GM18858 (cell line): ENCODE data around the gene ZNF282.
"Not testable (repeated sequence)": the region's sequence is repeated elsewhere in the genome, so short reads cannot be mapped to it uniquely, and the experiment has no call there.

Source experiments
- ATAC-seq: cut with Tn5 transposase; IDR thresholded peaks from one replicate; pipeline ENCODE4 v1.9.1; 2021; ENCODE audit not compliant: unreplicated experiment

Gene ZNF282

GRCh38 chr7:149223176-149223575 is 27.8 kb downstream of the ZNF282 start:
- ATAC-seq: no peak

DNA sequence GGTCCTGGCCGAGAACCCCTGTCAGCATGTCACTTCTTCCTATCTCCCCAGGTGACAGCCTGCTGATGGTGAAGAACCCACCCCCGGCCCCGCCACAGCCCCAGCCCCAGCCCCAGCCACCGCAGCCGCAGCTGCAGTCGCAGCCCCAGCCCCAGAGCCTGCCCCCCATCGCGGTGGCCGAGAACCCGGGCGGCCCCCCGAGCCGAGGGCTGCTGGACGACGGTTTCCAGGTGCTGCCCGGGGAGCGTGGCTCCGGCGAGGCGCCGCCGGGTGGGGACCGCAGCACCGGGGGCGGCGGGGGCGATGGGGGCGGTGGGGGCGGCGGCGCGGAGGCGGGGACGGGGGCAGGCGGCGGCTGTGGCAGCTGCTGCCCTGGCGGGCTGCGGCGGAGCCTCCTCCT is 28.4 kb downstream of the ZNF282 start:
- ATAC-seq: no peak

GRCh38 chr7:149224352-149224751 is 29.0 kb downstream of the ZNF282 start:
- no peak for ATAC-seq

DNA sequence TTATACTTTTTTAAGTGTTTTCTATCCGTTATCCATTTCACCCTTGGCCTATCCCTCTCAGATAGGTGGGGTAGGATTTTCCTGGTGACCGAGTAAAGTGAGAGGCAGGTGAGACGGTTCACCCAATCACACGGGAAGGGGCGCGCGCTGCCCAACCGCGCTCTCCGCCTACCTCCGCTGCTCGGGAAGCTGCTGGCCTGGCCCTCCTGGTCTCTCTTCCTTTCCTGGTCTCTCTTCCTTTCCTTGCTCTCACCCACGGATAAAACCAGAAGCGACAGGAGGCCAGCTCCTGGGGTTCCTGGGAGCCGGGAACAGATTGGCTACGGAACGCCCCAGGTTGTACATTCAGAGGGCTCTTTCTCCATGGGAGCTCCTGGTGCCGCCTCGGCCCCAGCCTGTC is 29.8 kb downstream of the ZNF282 start:
- ATAC-seq: no peak

DNA sequence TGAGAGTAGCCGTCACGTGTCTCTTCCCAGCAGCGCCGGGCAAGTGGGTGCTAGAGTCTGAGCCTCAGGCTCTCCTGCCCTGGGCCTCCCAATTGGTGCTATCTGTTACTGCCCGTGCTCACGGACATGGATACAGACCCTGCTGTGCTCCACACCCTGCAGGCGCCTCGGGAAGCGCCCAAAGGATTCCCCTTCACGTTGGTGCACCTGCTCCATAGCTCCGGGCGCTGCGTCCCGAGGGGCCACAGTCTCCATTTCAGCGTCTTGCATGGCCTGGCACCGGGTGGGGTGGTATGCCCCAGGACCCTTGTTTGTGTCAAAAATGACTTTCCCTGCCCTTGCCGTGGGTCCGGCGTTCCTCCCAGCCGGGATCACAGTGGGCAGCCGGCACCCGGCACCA is 30.3 kb downstream of the ZNF282 start:
- ATAC-seq: no peak

- ATAC-seq: not testable (repeated sequence)
Observed at GRCh38 chr7:149226366-149226765, 31.0 kb downstream of the ZNF282 start.

- no peak for ATAC-seq
Observed at GRCh38 chr7:149226840-149227494, 31.6 kb downstream of the ZNF282 start.

DNA sequence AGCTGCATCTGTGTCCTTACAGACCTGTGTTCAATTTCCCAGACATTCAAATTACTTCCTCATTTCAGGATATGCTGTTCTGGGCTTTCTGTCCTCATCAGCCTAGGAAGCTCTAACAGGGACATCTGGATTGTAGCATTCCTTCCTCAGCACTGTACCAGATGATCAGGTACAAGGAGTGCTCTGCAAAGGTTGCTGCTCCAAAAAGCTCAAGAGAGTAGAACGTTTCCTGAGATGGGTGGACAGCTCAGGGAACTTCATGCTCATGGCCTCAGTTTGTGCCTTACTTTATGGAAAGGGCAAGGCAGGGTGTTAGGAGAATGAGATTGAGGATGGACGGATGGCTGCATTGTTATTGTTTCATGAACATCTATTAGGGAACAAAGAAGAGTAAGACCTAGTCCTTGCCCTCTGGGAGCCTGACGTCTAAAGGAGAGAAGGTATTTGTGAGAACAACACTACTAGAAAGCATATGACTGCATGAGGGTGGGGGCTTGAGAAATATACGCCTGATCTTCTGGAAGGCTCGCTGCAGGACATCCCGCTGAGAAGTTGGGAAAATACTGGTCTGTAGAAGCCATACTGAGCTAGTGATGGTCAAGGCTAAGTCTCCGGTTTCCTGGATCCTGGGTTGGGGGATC is 33.6 kb downstream of the ZNF282 start:
- no peak for ATAC-seq

GRCh38 chr7:149229526-149229925 is 34.2 kb downstream of the ZNF282 start:
- ATAC-seq: no peak

GRCh38 chr7:149232362-149232761 is 37.0 kb downstream of the ZNF282 start:
- ATAC-seq: no peak

DNA sequence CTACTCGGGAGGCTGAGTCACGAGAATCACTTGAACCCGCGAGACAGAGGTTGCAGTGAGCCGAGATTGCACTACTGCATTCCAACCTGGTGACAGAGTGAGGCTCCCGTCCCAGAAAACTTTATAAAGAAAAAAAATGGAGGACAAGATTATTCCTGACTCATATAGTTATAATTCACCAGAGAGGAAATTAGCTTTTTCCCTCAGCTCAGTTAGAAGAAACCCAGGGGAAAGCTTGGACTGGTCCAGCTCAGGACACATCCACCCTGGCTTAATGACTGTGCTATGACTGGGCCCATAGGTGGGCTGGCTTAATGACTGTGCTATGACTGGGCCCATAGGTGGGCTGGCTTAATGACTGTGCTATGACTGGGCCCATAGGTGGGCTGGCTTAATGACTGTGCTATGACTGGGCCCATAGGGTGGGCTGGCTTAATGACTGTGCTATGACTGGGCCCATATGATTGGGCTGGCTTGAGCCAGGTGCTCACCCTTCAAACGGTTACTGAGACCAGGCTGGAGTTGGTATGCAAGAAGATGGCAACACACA is 38.4 kb downstream of the ZNF282 start:
- ATAC-seq: not testable (repeated sequence)

DNA sequence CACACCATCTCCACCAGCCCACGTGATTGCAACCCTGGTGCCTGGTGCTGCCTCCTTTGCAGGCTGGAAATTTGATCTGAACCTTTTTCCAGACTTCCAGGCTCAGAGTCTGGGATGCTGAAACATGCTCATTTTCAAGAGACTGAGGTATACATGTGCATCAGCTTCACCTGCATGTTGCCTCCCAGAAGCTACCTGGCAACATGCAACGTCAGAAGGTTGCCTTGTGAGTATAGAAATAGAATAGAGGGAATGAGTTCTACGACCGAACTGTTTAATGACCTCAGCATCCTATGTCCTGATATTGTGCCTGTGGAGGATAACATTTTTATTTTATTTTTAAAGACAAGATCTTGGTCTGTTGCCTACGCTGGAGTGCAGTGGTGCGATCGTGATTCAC is 42.2 kb downstream of the ZNF282 start:
- no peak for ATAC-seq

GRCh38 chr7:149238051-149238450 is 42.7 kb downstream of the ZNF282 start:
- no peak for ATAC-seq

GRCh38 chr7:149239345-149240143 is 44.2 kb downstream of the ZNF282 start, which contains the start of gene ZNF212:
TSS of gene ZNF212 (plus strand) at chr7:149239651. CDS start at chr7:149239779, 128 bp downstream.
- ATAC-seq: peak; percentile 97

DNA sequence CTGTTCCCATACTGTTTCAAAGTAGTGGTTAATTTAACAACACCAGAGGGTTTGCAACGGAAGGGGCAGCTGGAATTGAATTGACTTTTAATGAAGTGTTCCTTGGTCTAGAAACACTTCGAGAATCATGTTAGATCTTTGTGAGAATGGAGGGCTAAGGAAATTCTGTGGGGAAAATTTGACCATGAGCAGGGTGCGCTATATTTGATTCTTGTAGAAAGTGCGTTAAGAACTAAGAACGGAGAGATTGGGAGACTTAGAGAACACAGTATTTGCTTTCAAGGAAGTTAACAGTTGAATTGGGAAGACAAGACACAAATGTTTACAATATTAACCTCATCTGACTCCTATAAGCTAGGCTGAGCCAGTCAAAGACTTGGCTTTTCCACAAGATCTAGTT is 45.3 kb downstream of the ZNF282 start:
- no peak for ATAC-seq

- ATAC-seq: no peak
Observed at GRCh38 chr7:149241696-149242095, 46.4 kb downstream of the ZNF282 start.

DNA sequence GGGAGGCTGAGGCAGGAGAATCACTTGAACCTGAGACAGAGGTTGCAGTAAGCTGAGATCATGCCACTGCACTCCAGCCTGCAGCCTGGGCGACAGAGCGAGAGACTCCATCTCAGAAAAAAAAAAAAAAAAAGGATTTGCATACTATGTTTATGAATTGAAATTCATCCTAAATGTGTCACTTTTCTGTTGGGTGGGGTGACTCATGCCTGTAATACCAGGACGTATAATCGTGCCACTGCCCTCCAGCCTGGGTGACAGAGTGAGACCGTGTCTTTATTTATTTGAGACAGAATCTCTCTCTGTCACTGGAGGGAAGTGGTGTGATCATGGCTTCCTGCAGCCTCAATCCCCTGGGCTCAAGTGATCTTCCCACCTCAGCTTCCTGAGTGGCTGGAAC is 49.9 kb downstream of the ZNF282 start:
- ATAC-seq: no peak

- no peak for ATAC-seq
Observed at GRCh38 chr7:149245744-149246143, 50.4 kb downstream of the ZNF282 start.

DNA sequence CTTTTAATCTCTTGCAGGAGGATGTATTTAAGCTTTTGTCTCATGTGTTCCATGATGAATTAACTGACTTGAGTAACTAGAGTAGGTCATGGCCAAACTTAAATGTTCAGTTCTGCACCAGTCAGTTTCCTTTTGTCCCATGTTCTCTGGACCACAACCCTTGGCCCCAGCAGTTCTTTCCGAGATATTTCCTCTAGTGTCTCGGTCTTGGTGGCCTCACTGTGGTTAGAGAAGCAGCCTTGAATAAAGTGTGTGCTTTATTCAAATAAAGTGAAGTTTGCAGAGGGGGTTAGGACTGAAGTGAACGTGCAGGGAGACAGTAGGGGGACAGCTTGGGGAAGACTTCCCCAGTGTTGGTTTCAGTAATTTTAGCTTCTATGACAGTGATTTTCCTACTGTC is 53.4 kb downstream of the ZNF282 start:
- ATAC-seq: peak; percentile 41

DNA sequence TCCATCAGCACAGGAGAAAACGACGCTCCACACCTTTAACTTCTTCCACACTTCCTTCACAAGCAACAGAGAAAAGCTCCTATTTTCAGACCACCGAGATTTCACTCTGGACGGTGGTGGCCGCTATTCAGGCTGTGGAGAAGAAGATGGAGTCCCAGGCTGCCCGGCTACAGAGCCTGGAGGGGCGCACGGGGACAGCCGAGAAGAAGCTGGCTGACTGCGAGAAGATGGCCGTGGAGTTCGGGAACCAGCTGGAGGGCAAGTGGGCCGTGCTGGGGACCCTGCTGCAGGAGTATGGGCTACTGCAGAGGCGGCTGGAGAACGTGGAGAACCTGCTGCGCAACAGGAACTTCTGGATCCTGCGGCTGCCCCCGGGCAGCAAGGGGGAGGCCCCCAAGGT is 54.8 kb downstream of the ZNF282 start:
- ATAC-seq: not testable (repeated sequence)

GRCh38 chr7:149251518-149251917 is 56.2 kb downstream of the ZNF282 start:
- not testable (repeated sequence) for ATAC-seq

GRCh38 chr7:149252378-149252777 is 57.0 kb downstream of the ZNF282 start:
- ATAC-seq: no peak
